Vagina (tissue), 2 donors: ENCODE data around the gene TAX1BP1. TPM values are rescaled to one million over a fixed set of nuclear protein-coding genes. Genes with fewer than 3 reads are reported as not detected.
"Not testable (repeated sequence)": the region's sequence is repeated elsewhere in the genome, so short reads cannot be mapped to it uniquely, and the experiment has no call there.

Source experiments
- DNase-seq, 2 donors: peaks; one replicate each; pipeline ENCODE4 v3.0.0-alpha.2; 2017; ENCODE audit errors: extremely low spot score in 2 of 2
- H3K27ac ChIP-seq: fragments of 200-600 bp; sonication (generic); one replicate; pipeline ENCODE4 v1.5.1; 2019
- H3K27me3 ChIP-seq: fragments of 200-600 bp; sonication (generic); one replicate; pipeline ENCODE4 v1.5.1; 2019
- H3K36me3 ChIP-seq, 2 donors: fragments of 200-600 bp; sonication (generic); one replicate each; pipeline ENCODE4 v1.5.1; 2017 to 2019
- H3K4me1 ChIP-seq: fragments of 200-600 bp; sonication (generic); one replicate; pipeline ENCODE4 v1.5.1; 2019
- H3K4me3 ChIP-seq, 2 donors: fragments of 200-600 bp; sonication (generic); 1 replicate in 1 of 2; 2 replicates in 1 of 2; pipeline ENCODE4 v1.5.1; 2016 to 2019
- H3K9me3 ChIP-seq: fragments of 200-600 bp; sonication (generic); one replicate; pipeline ENCODE4 v1.5.1; 2019
- CTCF ChIP-seq, 3 experiments: fragments of 450-650 bp in 2 of 3; fragments of 200-600 bp in 1 of 3; sonication (generic) in 1 of 3; IDR thresholded peaks; one replicate each; pipeline ENCODE4 v1.5.1; 2017 to 2019; ENCODE audit warnings: antibody characterized with exemption in 3 of 3, mild to moderate bottlenecking in 2 of 3, moderate library complexity in 2 of 3
- POLR2A ChIP-seq, 2 donors: fragments of 450-650 bp; IDR thresholded peaks; one replicate each; pipeline ENCODE4 v1.6.1; 2017; ENCODE audit warnings: antibody characterized with exemption in 2 of 2, mild to moderate bottlenecking in 2 of 2, moderate library complexity in 2 of 2
- POLR2AphosphoS5 ChIP-seq, 2 donors: sonication (generic); formaldehyde crosslinking; IDR thresholded peaks; one replicate each; pipeline ENCODE4 v1.9.0; 2017; ENCODE audit warnings: antibody characterized with exemption in 2 of 2, mild to moderate bottlenecking in 2 of 2, low read depth in 1 of 2; ENCODE audit not compliant: insufficient read depth in 1 of 2
- intact Hi-C: fragments of 100-400 bp; cut with DNase I; formaldehyde crosslinking; loops from one replicate; pipeline ENCODE4 v1.15.1; 2023
- total RNA-seq: library from RNA; depleted of rRNA; stranded (reverse); fragments of >200 nt; gene quantifications from one replicate; pipeline ENCODE4 v1.2.3, GENCODE V29; 2016

The TAX1BP1 gene
- total RNA-seq, 1 donor from 2014 or later = 83.2 TPM

GRCh38 chr7:27842851-27843250, 102.9 kb downstream of the TAX1BP1 start:
- no peak for DNase-seq
- Histone ChIP-seq H3K4me3 (no peak overlapping the region), H3K36me3 (peaks cover 0 to 16% of the 10 kb centered on the region in 2 donors), H3K27ac (no peak overlapping the region), H3K27me3 (no peaks in the 10 kb centered on the region), H3K9me3 (no peaks in the 10 kb centered on the region), H3K4me1 (peaks cover 12% of the 10 kb centered on the region)
- TF ChIP-seq POLR2AphosphoS5 (IDR thresholded peaks at IDR 0.05; ENCODE audit: insufficient read depth in 1 of 2, low read depth in 1 of 2) (no peak), POLR2A (IDR thresholded peaks at IDR 0.05) (no peak), CTCF (IDR thresholded peaks at IDR 0.05) (no peak)
- intact Hi-C loops = no loop called here

GRCh38 chr7:27843584-27844305, 103.8 kb downstream of the TAX1BP1 start:
- TF ChIP-seq POLR2AphosphoS5 (IDR thresholded peaks at IDR 0.05; ENCODE audit: insufficient read depth in 1 of 2, low read depth in 1 of 2) (no peak), CTCF (IDR thresholded peaks at IDR 0.05) (no peak), POLR2A (IDR thresholded peaks at IDR 0.05) (no peak)
- Histone ChIP-seq H3K36me3 (peaks cover 0 to 16% of the 10 kb centered on the region in 2 donors), H3K9me3 (no peaks in the 10 kb centered on the region), H3K27ac (no peak overlapping the region), H3K4me3 (no peak overlapping the region), H3K4me1 (peaks cover 12% of the 10 kb centered on the region), H3K27me3 (no peaks in the 10 kb centered on the region)
- intact Hi-C loops = no loop called here
- DNase-seq = no peak

GRCh38 chr7:27846388-27846787, 106.4 kb downstream of the TAX1BP1 start:
- no peaks in the 10 kb centered on the region for H3K27me3 ChIP-seq
- no peak overlapping the region for H3K4me3 ChIP-seq
- H3K4me1 ChIP-seq = peaks cover 12% of the 10 kb centered on the region
- H3K27ac ChIP-seq = no peak overlapping the region
- TF ChIP-seq POLR2AphosphoS5 (IDR thresholded peaks at IDR 0.05; ENCODE audit: insufficient read depth in 1 of 2, low read depth in 1 of 2) (no peak), POLR2A (IDR thresholded peaks at IDR 0.05) (no peak), CTCF (IDR thresholded peaks at IDR 0.05) (no peak)
- H3K36me3 ChIP-seq = no peaks in the 10 kb centered on the region
- no peak for DNase-seq
- intact Hi-C loops = no loop called here
- H3K9me3 ChIP-seq = no peaks in the 10 kb centered on the region

- TF ChIP-seq POLR2A (IDR thresholded peaks at IDR 0.05) = no peak
- TF ChIP-seq CTCF (IDR thresholded peaks at IDR 0.05) = no peak
- TF ChIP-seq POLR2AphosphoS5 (IDR thresholded peaks at IDR 0.05; ENCODE audit: insufficient read depth in 1 of 2, low read depth in 1 of 2) = no peak
- Histone ChIP-seq H3K27ac (no peak overlapping the region), H3K4me3 (no peak overlapping the region), H3K36me3 (no peaks in the 10 kb centered on the region), H3K4me1 (no peaks in the 10 kb centered on the region), H3K9me3 (no peaks in the 10 kb centered on the region), H3K27me3 (no peaks in the 10 kb centered on the region)
- intact Hi-C loops = no loop called here
- DNase-seq = no peak
Measured at GRCh38 chr7:27850531-27850930, 110.6 kb downstream of the TAX1BP1 start.

GRCh38 chr7:27856703-27857485, 116.9 kb downstream of the TAX1BP1 start:
- H3K9me3 ChIP-seq, H3K36me3 ChIP-seq, DNase-seq, H3K4me1 ChIP-seq, H3K27me3 ChIP-seq, H3K4me3 ChIP-seq, H3K27ac ChIP-seq, intact Hi-C loops: not testable (repeated sequence)
